Measurements from ENCODE around the gene FAM156A.

- TF ChIP-seq CTCF (conservative IDR thresholded peaks at IDR 0.05; ENCODE audit: low read depth, low read length) (no peak), ELK1 (IDR thresholded peaks at IDR 0.05; ENCODE audit: borderline replicate concordance, low read depth, low read length) (no peak), RAD21 (IDR thresholded peaks at IDR 0.05; ENCODE audit: low read length) (no peak), POLR2A (IDR thresholded peaks at IDR 0.05; ENCODE audit: low read depth, low read length) (no peak)
These were observed 47.0 kb upstream of the FAM156A start for GRCh38 chrX:53005327-53005726.

All from IMR-90 (cell line).